ENCODE measurements around the gene PTPRG.

The PTPRG gene

DNA sequence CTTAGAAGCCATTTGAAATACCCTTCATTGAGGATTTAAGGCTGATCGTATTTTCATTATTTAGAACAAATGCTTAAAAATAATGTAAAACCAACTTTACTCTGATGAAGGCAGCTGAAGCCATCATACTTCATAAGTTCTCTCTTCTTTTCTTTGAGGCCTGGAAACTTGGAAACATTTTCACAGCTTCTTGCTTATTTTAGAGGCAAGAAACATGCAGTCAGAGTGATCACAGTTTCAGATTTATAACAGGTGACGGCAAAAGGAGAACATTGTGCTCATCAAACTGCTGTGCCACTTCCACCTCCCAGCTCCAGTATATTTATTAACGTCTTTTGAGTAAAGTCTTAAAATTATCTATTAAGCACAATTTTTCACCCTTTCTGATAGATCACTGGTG, 376.1 kb downstream of the PTPRG start:
- TF ChIP-seq, protein P1, sequence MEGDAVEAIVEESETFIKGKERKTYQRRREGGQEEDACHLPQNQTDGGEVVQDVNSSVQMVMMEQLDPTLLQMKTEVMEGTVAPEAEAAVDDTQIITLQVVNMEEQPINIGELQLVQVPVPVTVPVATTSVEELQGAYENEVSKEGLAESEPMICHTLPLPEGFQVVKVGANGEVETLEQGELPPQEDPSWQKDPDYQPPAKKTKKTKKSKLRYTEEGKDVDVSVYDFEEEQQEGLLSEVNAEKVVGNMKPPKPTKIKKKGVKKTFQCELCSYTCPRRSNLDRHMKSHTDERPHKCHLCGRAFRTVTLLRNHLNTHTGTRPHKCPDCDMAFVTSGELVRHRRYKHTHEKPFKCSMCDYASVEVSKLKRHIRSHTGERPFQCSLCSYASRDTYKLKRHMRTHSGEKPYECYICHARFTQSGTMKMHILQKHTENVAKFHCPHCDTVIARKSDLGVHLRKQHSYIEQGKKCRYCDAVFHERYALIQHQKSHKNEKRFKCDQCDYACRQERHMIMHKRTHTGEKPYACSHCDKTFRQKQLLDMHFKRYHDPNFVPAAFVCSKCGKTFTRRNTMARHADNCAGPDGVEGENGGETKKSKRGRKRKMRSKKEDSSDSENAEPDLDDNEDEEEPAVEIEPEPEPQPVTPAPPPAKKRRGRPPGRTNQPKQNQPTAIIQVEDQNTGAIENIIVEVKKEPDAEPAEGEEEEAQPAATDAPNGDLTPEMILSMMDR (conservative IDR thresholded peaks at IDR 0.05; ENCODE audit: low read depth, low read length), result no peak
- no peak overlapping the region for H3K27ac ChIP-seq
- H3K36me3 ChIP-seq (ENCODE audit: insufficient read depth), result no peaks in the 10 kb centered on the region
- no peak overlapping the region for H2AFZ ChIP-seq (ENCODE audit: low read depth)
- no peaks in the 10 kb centered on the region for H3K27me3 ChIP-seq (ENCODE audit: insufficient read depth, low read depth)
- no peak overlapping the region for H3K9ac ChIP-seq
- H3K79me2 ChIP-seq (ENCODE audit: insufficient read depth, low read depth), result no peaks in the 10 kb centered on the region
- H4K20me1 ChIP-seq (ENCODE audit: insufficient read depth), result no peaks in the 10 kb centered on the region
- no peak overlapping the region for H3K4me2 ChIP-seq
- no peak overlapping the region for H3K4me3 ChIP-seq (IDR thresholded peaks at IDR 0.05; ENCODE audit: insufficient read depth, low read depth, low read length)
- peaks cover 13% of the 10 kb centered on the region for H3K4me1 ChIP-seq (ENCODE audit: low read depth, poor library complexity, severe bottlenecking)

DNA sequence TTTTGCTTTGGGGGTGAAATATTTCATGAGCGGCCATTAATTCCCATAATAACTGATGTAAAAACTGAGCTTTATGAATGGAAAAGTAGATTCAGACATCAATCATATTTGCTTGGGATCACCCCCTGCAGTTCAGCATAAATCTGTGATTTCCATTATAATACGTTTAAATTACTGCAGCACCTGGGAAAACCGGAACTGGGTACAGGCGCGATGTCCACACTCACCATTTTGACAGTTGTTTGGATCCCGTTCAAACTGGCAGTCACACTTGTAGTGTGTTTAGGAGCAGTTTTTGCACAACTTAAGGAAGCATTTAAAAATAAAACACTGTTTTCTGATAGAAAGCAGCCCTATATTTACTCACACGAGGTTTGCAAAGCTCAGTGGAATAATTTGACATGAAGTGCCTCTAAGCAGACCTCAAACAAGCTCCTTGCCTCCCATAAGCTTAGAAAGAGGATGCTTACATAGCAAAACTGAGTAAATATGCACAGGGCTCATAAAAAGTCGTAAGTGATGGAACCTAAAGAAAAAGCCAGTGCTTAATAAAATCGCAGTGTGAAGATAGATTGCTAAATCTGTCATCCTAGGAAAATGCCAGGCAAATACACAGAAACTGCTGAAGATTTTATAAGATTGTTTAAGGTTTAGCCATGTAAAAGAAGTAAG, 377.6 kb downstream of the PTPRG start:
- H3K9ac ChIP-seq, result no peak overlapping the region
- no peak overlapping the region for H3K4me2 ChIP-seq
- H3K4me1 ChIP-seq (ENCODE audit: low read depth, poor library complexity, severe bottlenecking), result peaks cover 2% of the 10 kb centered on the region
- no peaks in the 10 kb centered on the region for H3K36me3 ChIP-seq (ENCODE audit: insufficient read depth)
- TF ChIP-seq, protein P1 (conservative IDR thresholded peaks at IDR 0.05; ENCODE audit: low read depth, low read length), result no peak
- H3K27me3 ChIP-seq (ENCODE audit: insufficient read depth, low read depth), result no peaks in the 10 kb centered on the region
- H3K4me3 ChIP-seq (IDR thresholded peaks at IDR 0.05; ENCODE audit: insufficient read depth, low read depth, low read length), result no peak overlapping the region
- H3K27ac ChIP-seq, result no peak overlapping the region
- no peak overlapping the region for H2AFZ ChIP-seq (ENCODE audit: low read depth)
- H4K20me1 ChIP-seq (ENCODE audit: insufficient read depth), result no peaks in the 10 kb centered on the region
- H3K79me2 ChIP-seq (ENCODE audit: insufficient read depth, low read depth), result no peaks in the 10 kb centered on the region

DNA sequence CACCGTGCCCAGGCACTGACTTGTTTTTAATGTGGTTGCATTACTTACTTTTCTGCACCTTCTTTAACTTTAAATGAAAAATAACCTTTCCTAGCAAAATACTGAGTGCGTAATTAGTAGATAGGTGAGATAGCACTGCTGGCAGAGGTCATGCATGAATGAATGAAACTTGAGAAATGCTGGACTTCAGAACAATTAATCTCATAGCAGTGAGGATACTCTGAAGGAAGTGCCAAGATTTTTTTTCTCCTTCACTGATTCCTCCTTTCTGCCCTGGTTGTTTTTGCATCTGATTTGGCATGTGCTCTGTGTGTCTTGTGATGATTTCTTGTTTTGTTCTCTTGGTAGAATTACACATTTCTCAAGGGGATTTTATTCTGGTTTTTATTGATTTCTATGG, 378.9 kb downstream of the PTPRG start:
- Histone ChIP-seq H3K36me3 (ENCODE audit: insufficient read depth) (no peaks in the 10 kb centered on the region), H3K9ac (no peak overlapping the region), H3K79me2 (ENCODE audit: insufficient read depth, low read depth) (no peaks in the 10 kb centered on the region), H2AFZ (ENCODE audit: low read depth) (no peak overlapping the region), H4K20me1 (ENCODE audit: insufficient read depth) (no peaks in the 10 kb centered on the region), H3K4me3 (IDR thresholded peaks at IDR 0.05; ENCODE audit: insufficient read depth, low read depth, low read length) (no peak overlapping the region), H3K4me1 (ENCODE audit: low read depth, poor library complexity, severe bottlenecking) (no peaks in the 10 kb centered on the region), H3K4me2 (no peak overlapping the region), H3K27ac (no peak overlapping the region), H3K27me3 (ENCODE audit: insufficient read depth, low read depth) (no peaks in the 10 kb centered on the region)
- TF ChIP-seq, protein P1 (conservative IDR thresholded peaks at IDR 0.05; ENCODE audit: low read depth, low read length), result no peak

DNA sequence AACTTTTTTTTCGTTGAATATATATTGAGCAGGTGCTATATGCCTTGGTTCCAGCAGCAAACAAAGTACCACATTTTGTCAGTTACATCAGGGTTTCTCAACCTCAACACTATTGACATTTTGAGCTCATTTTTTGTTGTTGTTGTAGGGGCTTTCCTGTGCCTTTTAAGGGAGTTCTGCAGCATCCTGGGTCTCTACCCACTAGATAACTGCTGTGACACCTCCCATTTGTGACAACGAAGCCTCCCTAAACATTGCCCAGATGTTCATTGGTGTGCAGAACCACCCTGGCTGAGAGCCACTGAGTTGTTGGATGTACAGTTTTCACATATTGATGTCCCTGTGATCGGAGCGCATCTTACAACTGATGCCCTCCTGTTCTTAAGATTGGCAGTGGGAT, 382.6 kb downstream of the PTPRG start:
- Histone ChIP-seq H3K79me2 (ENCODE audit: insufficient read depth, low read depth) (no peaks in the 10 kb centered on the region), H3K4me1 (ENCODE audit: low read depth, poor library complexity, severe bottlenecking) (no peaks in the 10 kb centered on the region), H2AFZ (ENCODE audit: low read depth) (no peak overlapping the region), H3K4me3 (IDR thresholded peaks at IDR 0.05; ENCODE audit: insufficient read depth, low read depth, low read length) (no peak overlapping the region), H3K9ac (no peak overlapping the region), H3K27me3 (ENCODE audit: insufficient read depth, low read depth) (no peaks in the 10 kb centered on the region), H4K20me1 (ENCODE audit: insufficient read depth) (no peaks in the 10 kb centered on the region), H3K27ac (no peak overlapping the region), H3K36me3 (ENCODE audit: insufficient read depth) (no peaks in the 10 kb centered on the region), H3K4me2 (no peak overlapping the region)
- TF ChIP-seq, protein P1 (conservative IDR thresholded peaks at IDR 0.05; ENCODE audit: low read depth, low read length), result no peak
